ENCODE measurements around the gene DDA1. TPM values are rescaled to one million over a fixed set of nuclear protein-coding genes. Genes with fewer than 3 reads are reported as not detected.

The DDA1 gene
- total RNA-seq, 1 experiment from 2014 or later = 55.6 TPM

DNA sequence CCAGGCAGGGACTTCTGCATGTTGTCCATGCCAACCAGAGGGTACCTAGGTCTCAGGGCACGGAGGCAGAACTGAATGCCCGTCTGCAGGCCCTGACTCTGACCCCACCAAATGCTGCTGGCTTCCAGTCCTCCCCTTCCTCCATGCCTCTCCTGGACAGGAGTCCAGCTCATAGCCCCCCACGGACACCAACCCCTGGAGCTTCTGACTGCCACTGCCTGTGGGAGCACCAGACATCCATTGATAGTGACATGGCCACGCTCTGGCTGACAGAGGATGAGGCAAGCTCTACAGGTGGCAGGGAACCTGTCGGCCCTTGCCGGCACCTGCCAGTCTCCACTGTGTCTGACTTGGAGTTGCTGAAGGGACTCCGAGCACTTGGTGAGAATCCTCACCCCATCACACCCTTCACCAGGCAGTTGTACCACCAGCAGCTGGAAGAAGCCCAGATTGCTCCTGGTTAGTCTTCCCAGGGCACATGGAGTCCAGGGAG is 25.8 kb upstream of the DDA1 start:
- no peaks in the 10 kb centered on the region for H3K27me3 ChIP-seq (replicated peaks; ENCODE audit: control insufficient read depth, insufficient read depth, low read length)
- H3K27me3 Mint-ChIP-seq (ENCODE audit: insufficient read depth, unreplicated experiment) = no peaks in the 10 kb centered on the region
- no peak overlapping the region for H3K4me3 ChIP-seq (ENCODE audit: low read depth, low read length)
- peaks cover 26% of the 10 kb centered on the region for H3K36me3 Mint-ChIP-seq (ENCODE audit: insufficient read depth, unreplicated experiment)
- DNase-seq = no peak
- H3K4me3 Mint-ChIP-seq (ENCODE audit: unreplicated experiment) = no peak overlapping the region
- ChIA-PET POLR2A (no interaction called here), CTCF (interaction anchor here (0.6 to 2.3 kb wide), 4 partner anchors 17 to 480 kb away, joined by 3 to 15 read pairs (median 4); partner anchors contain the start of genes BABAM1 and MRPL34)
- peaks cover 5% of the 10 kb centered on the region for H3K4me1 Mint-ChIP-seq (ENCODE audit: low read depth, unreplicated experiment)
- intact Hi-C loops (cut with micrococcal nuclease; ENCODE audit: unreplicated experiment) = loop anchor here (2.0 to 5.0 kb wide), 3 partner anchors 17 to 217 kb away; partner anchors contain the start of genes BABAM1 and NR2F6
- H3K9me3 Mint-ChIP-seq (ENCODE audit: unreplicated experiment) = no peaks in the 10 kb centered on the region
- no peaks in the 10 kb centered on the region; the same call in 1 of the 2 replicates for H3K36me3 ChIP-seq (ENCODE audit: control insufficient read depth, insufficient read depth, low read length)
- H3K27ac Mint-ChIP-seq (ENCODE audit: unreplicated experiment) = no peak overlapping the region
- H3K4me1 ChIP-seq = peaks cover 11% of the 10 kb centered on the region; the same call in 1 of the 2 replicates
- BruUV-seq (replicated peaks) = TSS peak; percentile 8
- H3K9me3 ChIP-seq = no peaks in the 10 kb centered on the region
- TF ChIP-seq, protein P1, sequence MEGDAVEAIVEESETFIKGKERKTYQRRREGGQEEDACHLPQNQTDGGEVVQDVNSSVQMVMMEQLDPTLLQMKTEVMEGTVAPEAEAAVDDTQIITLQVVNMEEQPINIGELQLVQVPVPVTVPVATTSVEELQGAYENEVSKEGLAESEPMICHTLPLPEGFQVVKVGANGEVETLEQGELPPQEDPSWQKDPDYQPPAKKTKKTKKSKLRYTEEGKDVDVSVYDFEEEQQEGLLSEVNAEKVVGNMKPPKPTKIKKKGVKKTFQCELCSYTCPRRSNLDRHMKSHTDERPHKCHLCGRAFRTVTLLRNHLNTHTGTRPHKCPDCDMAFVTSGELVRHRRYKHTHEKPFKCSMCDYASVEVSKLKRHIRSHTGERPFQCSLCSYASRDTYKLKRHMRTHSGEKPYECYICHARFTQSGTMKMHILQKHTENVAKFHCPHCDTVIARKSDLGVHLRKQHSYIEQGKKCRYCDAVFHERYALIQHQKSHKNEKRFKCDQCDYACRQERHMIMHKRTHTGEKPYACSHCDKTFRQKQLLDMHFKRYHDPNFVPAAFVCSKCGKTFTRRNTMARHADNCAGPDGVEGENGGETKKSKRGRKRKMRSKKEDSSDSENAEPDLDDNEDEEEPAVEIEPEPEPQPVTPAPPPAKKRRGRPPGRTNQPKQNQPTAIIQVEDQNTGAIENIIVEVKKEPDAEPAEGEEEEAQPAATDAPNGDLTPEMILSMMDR (IDR thresholded peaks at IDR 0.05; ENCODE audit: insufficient read depth in 1 of 2, low read depth in 1 of 2, low read length in 1 of 2, severe bottlenecking in 1 of 2, unreplicated experiment in 1 of 2) = no peak

DNA sequence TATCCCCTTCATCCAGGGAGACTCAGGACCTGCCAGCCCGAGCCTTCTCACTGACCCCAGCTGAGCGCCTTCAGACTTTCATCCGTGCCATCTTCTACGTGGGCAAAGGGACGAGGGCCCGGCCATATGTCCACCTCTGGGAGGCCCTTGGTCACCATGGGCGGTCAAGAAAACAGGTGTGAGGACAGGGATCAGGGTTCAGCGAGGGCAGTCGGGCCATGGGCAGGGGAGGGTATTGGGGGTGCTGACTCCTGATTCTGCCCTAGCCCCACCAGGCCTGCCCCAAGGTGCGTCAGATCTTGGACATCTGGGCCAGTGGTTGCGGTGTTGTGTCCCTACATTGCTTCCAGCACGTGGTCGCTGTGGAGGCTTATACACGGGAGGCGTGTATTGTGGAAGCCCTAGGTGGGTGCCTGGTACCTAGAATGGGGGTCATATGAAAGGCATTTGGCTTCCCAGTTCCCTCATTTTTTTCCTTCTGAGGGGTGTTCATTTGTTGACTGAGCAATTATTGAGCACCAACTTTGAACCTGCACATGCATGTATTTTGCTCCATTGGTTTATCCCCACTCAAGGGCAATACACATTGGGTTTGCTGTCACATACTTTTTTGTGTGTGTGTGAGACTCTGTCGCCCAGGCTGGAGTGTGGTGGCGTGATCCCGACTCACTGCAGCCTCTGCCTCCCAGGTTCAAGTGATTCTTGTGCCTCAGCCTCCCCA is 23.8 kb upstream of the DDA1 start:
- BruUV-seq (replicated peaks) = no TSS peak
- Histone ChIP-seq H3K4me1 (peaks cover 11% of the 10 kb centered on the region; the same call in 1 of the 2 replicates), H3K36me3 (ENCODE audit: control insufficient read depth, insufficient read depth, low read length) (no peaks in the 10 kb centered on the region; the same call in 1 of the 2 replicates), H3K27me3 (replicated peaks; ENCODE audit: control insufficient read depth, insufficient read depth, low read length) (no peaks in the 10 kb centered on the region), H3K9me3 (no peaks in the 10 kb centered on the region), H3K4me3 (ENCODE audit: low read depth, low read length) (no peak overlapping the region)
- Mint-ChIP-seq H3K4me3 (ENCODE audit: unreplicated experiment) (no peak overlapping the region), H3K36me3 (ENCODE audit: insufficient read depth, unreplicated experiment) (peaks cover 19% of the 10 kb centered on the region), H3K27me3 (ENCODE audit: insufficient read depth, unreplicated experiment) (no peaks in the 10 kb centered on the region), H3K27ac (ENCODE audit: unreplicated experiment) (no peak overlapping the region), H3K9me3 (ENCODE audit: unreplicated experiment) (no peaks in the 10 kb centered on the region), H3K4me1 (ENCODE audit: low read depth, unreplicated experiment) (peaks cover 5% of the 10 kb centered on the region)
- intact Hi-C loops (cut with micrococcal nuclease; ENCODE audit: unreplicated experiment) = no loop called here
- CTCF ChIA-PET = interaction anchor here (0.6 kb wide), 1 partner anchor 61 kb away, joined by 4 read pairs; no protein-coding TSS in a partner anchor
- no peak for DNase-seq
- TF ChIP-seq, protein P1 (IDR thresholded peaks at IDR 0.05; ENCODE audit: insufficient read depth in 1 of 2, low read depth in 1 of 2, low read length in 1 of 2, severe bottlenecking in 1 of 2, unreplicated experiment in 1 of 2) = no peak
- POLR2A ChIA-PET = no interaction called here

DNA sequence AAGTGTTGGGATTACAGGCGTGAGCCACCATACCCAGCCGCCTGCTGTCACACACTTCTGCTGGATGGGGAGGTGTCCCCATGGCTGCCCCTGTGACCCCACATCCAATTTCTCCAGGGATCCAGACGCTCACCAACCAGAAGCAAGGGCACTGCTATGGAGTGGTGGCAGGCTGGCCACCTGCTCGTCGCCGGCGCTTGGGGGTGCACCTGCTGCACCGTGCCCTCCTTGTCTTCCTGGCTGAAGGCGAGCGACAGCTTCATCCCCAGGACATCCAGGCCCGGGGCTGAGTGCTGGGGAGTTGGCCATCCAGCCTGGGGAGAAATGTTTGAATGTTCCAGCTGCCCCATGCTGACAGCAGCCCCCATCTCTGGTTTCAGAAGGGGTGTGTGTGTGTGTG is 23.1 kb upstream of the DDA1 start:
- no peak for DNase-seq
- H3K9me3 ChIP-seq = no peaks in the 10 kb centered on the region
- Mint-ChIP-seq H3K4me1 (ENCODE audit: low read depth, unreplicated experiment) (peaks cover 5% of the 10 kb centered on the region), H3K4me3 (ENCODE audit: unreplicated experiment) (no peak overlapping the region), H3K27me3 (ENCODE audit: insufficient read depth, unreplicated experiment) (no peaks in the 10 kb centered on the region), H3K27ac (ENCODE audit: unreplicated experiment) (no peak overlapping the region), H3K36me3 (ENCODE audit: insufficient read depth, unreplicated experiment) (peaks cover 19% of the 10 kb centered on the region), H3K9me3 (ENCODE audit: unreplicated experiment) (no peaks in the 10 kb centered on the region)
- intact Hi-C loops (cut with micrococcal nuclease; ENCODE audit: unreplicated experiment) = no loop called here
- CTCF ChIA-PET = interaction anchor here (1.1 kb wide), 1 partner anchor 19 kb away, joined by 4 read pairs; no protein-coding TSS in a partner anchor
- POLR2A ChIA-PET = no interaction called here
- H3K27me3 ChIP-seq (replicated peaks; ENCODE audit: control insufficient read depth, insufficient read depth, low read length) = no peaks in the 10 kb centered on the region
- TF ChIP-seq, protein P1 (IDR thresholded peaks at IDR 0.05; ENCODE audit: insufficient read depth in 1 of 2, low read depth in 1 of 2, low read length in 1 of 2, severe bottlenecking in 1 of 2, unreplicated experiment in 1 of 2) = no peak
- H3K4me1 ChIP-seq = peaks cover 11% of the 10 kb centered on the region; the same call in 1 of the 2 replicates
- H3K4me3 ChIP-seq (ENCODE audit: low read depth, low read length) = no peak overlapping the region
- no peaks in the 10 kb centered on the region; the same call in 1 of the 2 replicates for H3K36me3 ChIP-seq (ENCODE audit: control insufficient read depth, insufficient read depth, low read length)
- no TSS peak for BruUV-seq (replicated peaks)

All from Caco-2 (cell line).